DMS153 treated with DMSO at 0.1 percent for 48 hours (cell line): Measurements from ENCODE around the gene RSF1.
A peak's percentile ranks its signal among the peaks of the same experiment; 100 is the strongest.
"Not testable (repeated sequence)": the region's sequence is repeated elsewhere in the genome, so short reads cannot be mapped to it uniquely, and the experiment has no call there.

ENCODE experiments used
- DNase-seq: peaks from one replicate; lab custom pipeline; 2025; ENCODE audit not compliant: unreplicated experiment; lab: John Stamatoyannopoulos, UW

The RSF1 gene

DNA sequence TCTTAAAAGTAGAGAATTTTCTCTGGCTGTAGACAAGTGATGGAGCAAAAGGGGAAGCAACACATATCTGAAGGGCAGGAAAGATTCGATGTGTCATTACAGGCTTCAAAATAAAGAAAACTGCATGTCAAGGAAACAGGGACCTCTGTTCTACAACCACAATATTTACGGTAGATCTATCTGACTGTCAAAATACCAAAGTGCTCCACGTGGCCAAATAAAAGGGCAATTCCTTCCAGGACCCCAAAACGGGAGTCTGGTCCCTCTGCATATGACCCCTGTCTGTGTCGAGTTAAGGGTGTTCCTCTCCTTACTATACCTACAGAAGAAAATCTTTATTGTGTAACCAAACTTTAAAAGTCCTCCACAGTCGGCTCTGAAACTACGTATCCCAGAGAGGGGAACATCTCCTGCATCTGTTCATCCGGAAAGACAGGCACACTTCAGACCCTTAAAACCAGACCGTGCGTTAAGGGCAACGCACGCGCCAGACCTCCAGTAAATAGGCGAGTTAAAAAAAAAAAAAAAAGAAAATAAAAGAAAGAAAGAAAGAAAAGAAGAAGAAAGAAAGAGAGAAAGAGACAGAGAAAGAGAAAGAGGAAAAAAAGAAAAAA is 183.7 kb downstream of the RSF1 start:
- DNase-seq: no peak

DNA sequence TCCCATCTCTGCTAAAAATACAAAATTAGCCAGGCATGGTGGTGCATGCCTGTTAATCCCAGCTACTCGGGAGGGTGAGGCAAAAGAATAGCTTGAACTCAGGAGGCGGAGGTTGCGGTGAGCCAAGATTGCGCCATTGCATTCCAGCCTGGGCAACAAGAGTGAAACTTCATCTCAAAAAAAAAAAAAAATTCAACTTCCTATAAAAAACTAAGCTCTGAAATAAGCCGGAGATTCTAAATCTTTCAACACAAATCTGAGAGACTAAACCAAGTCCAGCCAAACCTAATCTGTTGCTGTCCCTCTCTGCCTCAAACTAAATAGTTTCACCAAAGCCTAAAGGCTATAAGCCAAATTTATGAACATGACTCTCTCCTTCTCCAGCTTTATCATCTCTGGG is 186.6 kb downstream of the RSF1 start:
- DNase-seq: not testable (repeated sequence)

DNA sequence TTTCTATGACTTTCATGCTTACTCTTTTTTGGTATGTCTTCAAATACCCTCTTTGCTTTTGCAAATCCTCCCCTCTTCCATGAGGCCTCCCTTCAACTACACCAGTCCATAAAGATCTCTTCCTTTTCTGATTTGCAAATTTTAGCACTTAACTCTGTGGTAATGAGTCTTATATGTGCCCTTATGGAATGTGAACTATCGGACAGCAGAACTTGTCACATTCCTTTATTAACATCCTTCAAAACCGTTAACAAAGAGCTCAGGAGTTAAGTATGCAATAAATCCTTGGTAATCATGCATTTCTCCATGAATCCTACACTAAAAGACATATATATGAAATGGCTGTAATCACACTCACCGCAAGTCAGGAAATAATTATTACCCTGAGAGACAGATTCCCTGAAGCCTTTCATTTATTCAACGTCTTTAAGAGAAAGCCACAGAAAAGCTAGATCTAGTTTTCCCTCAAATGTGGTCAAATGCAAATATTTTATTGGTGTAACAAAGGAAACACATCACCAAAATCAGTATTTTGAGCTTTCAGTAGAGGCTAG is 190.3 kb downstream of the RSF1 start:
- no peak for DNase-seq

DNA sequence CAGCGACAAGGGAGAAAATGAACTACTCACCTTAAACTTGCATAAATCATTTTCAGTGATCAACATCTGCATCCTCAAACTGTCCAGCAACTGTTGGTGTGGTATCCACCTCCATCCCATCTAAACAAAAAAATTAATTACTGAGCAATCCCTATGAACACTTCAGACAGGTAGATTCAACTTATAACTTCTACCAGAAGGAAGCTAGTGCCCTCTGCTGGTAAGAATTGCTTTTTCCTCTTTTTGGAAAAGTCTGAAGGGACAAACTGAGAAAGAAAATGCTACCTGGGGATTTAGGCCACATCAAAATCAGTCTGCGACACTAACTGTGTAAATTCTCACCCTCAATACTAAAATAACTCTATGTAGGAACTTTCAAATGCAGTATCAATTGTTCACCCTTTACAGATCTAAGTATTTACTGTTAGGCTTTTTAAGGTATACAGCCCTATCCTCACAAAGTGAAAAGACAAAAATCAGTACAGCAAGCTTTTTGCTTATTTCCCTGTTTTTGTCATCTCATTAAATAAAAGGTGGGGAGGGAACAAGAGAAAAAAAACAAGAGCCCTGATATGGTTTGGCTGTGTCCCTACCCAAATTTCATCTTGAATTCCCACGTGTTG is 200.8 kb downstream of the RSF1 start:
- peak; percentile 29 for DNase-seq

DNA sequence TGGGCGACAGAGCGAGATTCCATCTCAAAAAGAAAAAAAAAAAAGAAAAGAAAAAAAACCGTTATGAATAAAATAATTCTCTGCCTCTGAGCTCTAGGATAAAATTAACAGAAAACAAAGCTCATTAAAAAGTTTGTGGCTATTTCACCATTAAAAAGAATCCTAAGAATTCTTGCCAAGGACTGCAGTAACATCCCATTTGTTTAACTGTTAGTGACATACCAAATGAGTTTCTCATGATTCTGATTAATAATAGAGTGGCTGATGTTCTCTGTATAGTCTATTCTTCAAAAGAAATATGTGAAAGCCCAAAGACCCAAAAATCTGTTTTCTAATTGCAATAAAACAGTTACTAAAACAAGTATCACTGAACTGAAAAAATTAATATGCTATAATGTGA is 202.6 kb downstream of the RSF1 start:
- DNase-seq: no peak

DNA sequence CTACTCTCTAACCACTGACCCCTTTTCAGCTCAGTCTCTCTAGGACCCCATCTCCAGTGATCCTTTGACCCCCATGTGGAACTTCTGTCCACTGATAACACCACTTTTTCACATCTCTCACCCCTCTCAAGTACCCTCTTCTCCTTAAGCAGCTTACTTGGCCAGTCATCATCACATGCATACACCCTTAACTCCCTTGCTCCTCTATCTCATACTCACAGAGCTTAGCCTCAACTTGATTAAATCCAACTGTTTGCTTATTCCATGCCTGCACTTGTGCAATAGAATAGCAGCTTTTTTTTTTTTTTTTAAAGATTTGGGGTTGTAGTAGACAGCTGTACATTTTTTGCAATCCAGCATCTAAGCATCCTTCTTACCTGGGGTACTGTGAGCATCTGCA is 208.6 kb downstream of the RSF1 start:
- DNase-seq: no peak
